HFFc6 (cell line): ENCODE results near the gene ZG16B. TPM values are rescaled to one million over a fixed set of nuclear protein-coding genes. Genes with fewer than 3 reads are reported as not detected.

Experiments
- DNase-seq: peaks from one replicate; pipeline ENCODE4 v3.0.0-alpha.2; 2018
- H3K27ac Mint-ChIP-seq: 2 replicates; pipeline ENCODE4 v1.8.0; 2020; ENCODE audit warnings: mild to moderate bottlenecking, mixed read lengths
- H3K27me3 Mint-ChIP-seq: 2 replicates; pipeline ENCODE4 v1.8.0; 2021; ENCODE audit warnings: mild to moderate bottlenecking, moderate library complexity, mixed read lengths; ENCODE audit not compliant: insufficient read depth
- H3K36me3 Mint-ChIP-seq: 2 replicates; pipeline ENCODE4 v1.8.0; 2021; ENCODE audit warnings: low read depth, mixed read lengths
- H3K4me1 Mint-ChIP-seq: 2 replicates; pipeline ENCODE4 v1.8.0; 2020; ENCODE audit warnings: low read depth, mixed read lengths
- H3K4me3 Mint-ChIP-seq: 2 replicates; pipeline ENCODE4 v1.8.0; 2020; ENCODE audit warnings: mild to moderate bottlenecking, moderate library complexity, mixed read lengths
- H3K9me3 Mint-ChIP-seq: 2 replicates; pipeline ENCODE4 v1.8.0; 2020; ENCODE audit warnings: mild to moderate bottlenecking, mixed read lengths
- total RNA-seq, 6 experiments: library from RNA; stranded (reverse); fragmentation: NEBNext Ultra II Directional; extraction: Animal tissue kit (Norgen Biotek cat#: 25700); gene quantifications; 2 replicates in 1 of 6; 3 replicates in 5 of 6; pipeline ENCODE4 v1.2.3, GENCODE V29; 2021
- TF ChIP-seq, protein P1 (sequence below): fragments of 200-600 bp; sonication (generic); IDR thresholded peaks from 2 replicates; pipeline ENCODE4 v1.5.0; 2021; ENCODE audit warnings: antibody characterized with exemption, mild to moderate bottlenecking

ZG16B gene
- total RNA-seq, 6 experiments from 2014 or later: 0.41 to 0.68 (median 0.46) TPM; not detected in 2

DNA sequence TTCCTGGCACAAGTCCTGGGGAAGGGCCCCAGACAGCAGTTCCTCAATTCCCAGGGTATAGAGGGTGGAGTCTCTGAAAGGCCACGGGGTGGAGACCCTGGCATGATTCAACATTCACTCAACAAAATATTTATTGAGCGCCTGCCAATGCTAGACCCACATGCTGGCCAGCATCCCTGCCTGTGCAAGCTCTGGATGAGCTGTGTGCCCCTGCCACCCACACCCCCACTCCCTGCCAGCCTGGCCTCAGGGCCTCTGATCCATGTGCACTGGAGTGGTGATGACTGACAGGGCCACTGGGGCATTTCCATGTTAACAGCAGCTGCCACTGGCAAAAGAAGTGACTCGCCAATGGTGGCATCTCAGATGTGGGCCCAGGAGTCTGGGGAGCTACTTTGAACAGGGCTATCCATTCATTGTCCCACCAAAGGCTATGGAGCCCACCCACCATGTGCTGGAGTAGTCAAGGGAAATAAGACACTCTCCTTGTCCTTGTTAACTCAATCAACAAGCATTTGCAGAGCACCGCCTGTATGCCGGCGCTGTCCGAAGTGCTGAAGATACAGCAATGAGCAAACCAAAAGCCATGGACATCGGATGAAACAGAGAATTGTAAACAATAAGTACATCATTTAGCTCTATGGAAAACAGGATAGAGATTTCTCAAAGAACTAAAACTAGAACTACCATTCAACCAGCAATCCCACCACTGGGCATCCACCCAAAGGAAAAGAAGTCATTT is 30.9 kb downstream of the ZG16B start:
- TF ChIP-seq, protein P1, sequence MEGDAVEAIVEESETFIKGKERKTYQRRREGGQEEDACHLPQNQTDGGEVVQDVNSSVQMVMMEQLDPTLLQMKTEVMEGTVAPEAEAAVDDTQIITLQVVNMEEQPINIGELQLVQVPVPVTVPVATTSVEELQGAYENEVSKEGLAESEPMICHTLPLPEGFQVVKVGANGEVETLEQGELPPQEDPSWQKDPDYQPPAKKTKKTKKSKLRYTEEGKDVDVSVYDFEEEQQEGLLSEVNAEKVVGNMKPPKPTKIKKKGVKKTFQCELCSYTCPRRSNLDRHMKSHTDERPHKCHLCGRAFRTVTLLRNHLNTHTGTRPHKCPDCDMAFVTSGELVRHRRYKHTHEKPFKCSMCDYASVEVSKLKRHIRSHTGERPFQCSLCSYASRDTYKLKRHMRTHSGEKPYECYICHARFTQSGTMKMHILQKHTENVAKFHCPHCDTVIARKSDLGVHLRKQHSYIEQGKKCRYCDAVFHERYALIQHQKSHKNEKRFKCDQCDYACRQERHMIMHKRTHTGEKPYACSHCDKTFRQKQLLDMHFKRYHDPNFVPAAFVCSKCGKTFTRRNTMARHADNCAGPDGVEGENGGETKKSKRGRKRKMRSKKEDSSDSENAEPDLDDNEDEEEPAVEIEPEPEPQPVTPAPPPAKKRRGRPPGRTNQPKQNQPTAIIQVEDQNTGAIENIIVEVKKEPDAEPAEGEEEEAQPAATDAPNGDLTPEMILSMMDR: no peak
- Mint-ChIP-seq H3K9me3 (peaks cover 6% of the 10 kb centered on the region), H3K36me3 (peaks cover 6% of the 10 kb centered on the region; the same call in 1 of the 2 replicates), H3K4me1 (peaks cover 6% of the 10 kb centered on the region), H3K27me3 (peaks cover 1% of the 10 kb centered on the region; the same call in 1 of the 2 replicates), H3K4me3 (no peak overlapping the region), H3K27ac (no peak overlapping the region)
- no peak for DNase-seq

DNA sequence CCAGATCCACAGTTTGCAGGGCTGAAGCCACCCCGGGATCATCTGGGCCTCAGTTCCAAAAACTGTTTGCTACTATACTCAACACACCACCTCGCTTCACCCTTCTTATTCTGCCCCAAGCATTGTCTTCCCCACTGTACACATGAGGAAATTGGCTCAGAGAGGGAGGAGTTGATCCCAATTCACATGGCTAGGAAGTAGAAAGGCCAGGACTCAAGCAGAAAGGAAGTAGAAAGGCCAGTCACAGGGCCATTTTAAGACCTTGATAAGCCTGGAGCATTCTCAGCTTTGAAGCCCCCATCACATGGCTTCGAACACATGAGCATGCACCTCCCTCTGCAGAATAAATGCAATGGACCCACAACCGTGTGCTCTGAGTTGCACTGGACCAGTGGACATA is 35.5 kb downstream of the ZG16B start:
- TF ChIP-seq, protein P1: no peak
- Mint-ChIP-seq H3K36me3 (peaks cover 6% of the 10 kb centered on the region; the same call in 1 of the 2 replicates), H3K27ac (no peak overlapping the region), H3K4me1 (peaks cover 13% of the 10 kb centered on the region), H3K9me3 (peaks cover 6% of the 10 kb centered on the region), H3K4me3 (no peak overlapping the region), H3K27me3 (peaks cover 6% of the 10 kb centered on the region; the same call in 1 of the 2 replicates)
- DNase-seq: no peak

GRCh38 chr16:2866431-2866830 is 36.3 kb downstream of the ZG16B start:
- TF ChIP-seq, protein P1: no peak
- Mint-ChIP-seq H3K36me3 (peaks cover under 1% of the 10 kb centered on the region; the same call in 1 of the 2 replicates), H3K9me3 (peaks cover 1% of the 10 kb centered on the region; the same call in 1 of the 2 replicates), H3K4me1 (peaks cover 13% of the 10 kb centered on the region), H3K4me3 (no peak overlapping the region), H3K27me3 (peaks cover 6% of the 10 kb centered on the region; the same call in 1 of the 2 replicates), H3K27ac (no peak overlapping the region; the same call in 1 of the 2 replicates)
- no peak for DNase-seq

DNA sequence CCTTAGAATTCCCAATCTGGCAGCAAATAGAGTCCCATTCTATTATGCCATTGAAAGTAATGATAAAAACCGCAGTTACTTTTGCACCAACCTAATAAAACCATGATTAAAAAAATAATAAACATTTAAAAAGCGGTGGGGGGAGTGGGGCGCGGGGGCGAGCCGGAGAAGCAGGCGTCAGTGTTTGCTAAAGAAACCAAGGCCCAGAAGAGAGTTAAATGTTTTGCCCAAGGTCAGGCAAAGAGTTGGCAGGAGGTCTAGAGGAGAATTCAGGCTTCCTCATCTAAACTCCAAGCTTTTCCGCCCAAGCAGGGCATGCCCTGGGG is 37.5 kb downstream of the ZG16B start:
- peak overlapping the region; percentile 98 for H3K27ac Mint-ChIP-seq
- no peak for DNase-seq
- TF ChIP-seq, protein P1: no peak
- H3K4me1 Mint-ChIP-seq: peaks cover 14% of the 10 kb centered on the region
- H3K27me3 Mint-ChIP-seq: peaks cover 6% of the 10 kb centered on the region; the same call in 1 of the 2 replicates
- H3K9me3 Mint-ChIP-seq: no peaks in the 10 kb centered on the region
- no peaks in the 10 kb centered on the region for H3K36me3 Mint-ChIP-seq
- H3K4me3 Mint-ChIP-seq: peak overlapping the region; percentile 90

DNA sequence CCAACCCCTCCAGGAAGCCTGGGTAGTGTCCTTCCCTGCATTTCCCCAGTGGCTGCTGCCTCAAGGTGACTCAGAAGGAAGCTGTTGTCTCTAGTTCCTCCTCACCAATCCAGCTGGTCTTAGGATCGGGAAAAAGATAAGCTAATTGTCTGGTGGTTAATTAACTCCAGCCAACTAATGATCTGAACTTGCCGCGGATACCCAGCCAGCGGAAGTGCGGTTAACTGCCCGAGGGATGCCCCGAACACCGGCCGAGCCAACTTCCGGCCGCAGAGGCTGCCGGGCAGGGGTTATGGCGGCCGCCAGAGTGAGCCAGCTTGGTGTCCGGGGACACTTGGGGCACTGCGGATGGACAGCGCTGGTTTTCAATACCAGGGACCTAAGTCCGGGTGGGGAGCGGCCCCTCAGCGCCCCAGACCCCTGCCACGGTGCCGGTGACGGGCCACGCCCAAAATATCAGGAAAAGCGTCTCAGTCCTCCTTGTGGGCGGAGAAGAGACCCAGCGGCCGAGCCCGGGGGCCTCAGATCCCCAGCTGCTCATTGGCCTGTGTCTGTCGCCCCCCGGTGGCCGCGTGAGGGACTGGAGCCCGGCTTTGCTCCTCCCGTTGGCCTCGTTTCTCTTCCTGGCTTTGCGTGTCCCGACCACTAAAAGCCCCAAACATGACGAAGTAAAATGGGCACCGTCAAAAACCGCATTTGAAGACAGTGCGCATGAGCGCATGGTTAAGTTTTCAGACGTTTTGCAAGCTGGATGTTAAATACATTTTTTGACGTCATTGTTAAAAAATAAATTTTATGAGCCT is 38.1 kb downstream of the ZG16B start:
- TF ChIP-seq, protein P1: peak; percentile 99
- peak overlapping the region; percentile 90 for H3K4me3 Mint-ChIP-seq
- peaks cover 19% of the 10 kb centered on the region for H3K4me1 Mint-ChIP-seq
- peaks cover 6% of the 10 kb centered on the region; the same call in 1 of the 2 replicates for H3K27me3 Mint-ChIP-seq
- H3K27ac Mint-ChIP-seq: peak overlapping the region; percentile 98
- DNase-seq: peak; percentile 93
- no peaks in the 10 kb centered on the region for H3K36me3 Mint-ChIP-seq
- no peaks in the 10 kb centered on the region for H3K9me3 Mint-ChIP-seq
